Naive thymus-derived CD8-positive, alpha-beta T cell (primary cell): ENCODE measurements around the gene CBX2. TPM values are rescaled to one million over a fixed set of nuclear protein-coding genes. Genes with fewer than 3 reads are reported as not detected.
"Not testable (repeated sequence)": the region's sequence is repeated elsewhere in the genome, so short reads cannot be mapped to it uniquely, and the experiment has no call there.

ENCODE experiments used
- ATAC-seq, 2 donors: fragments of 150-1000 bp; cut with Tn5 transposase in 1 of 2; sonication (Bioruptor Pico), chemical (Tn5 transposase) in 1 of 2; 1 replicate in 1 of 2; 2 replicates in 1 of 2; pipeline ENCODE4 v1.10.0; 2021; ENCODE audit warnings: mild to moderate bottlenecking in 2 of 2, moderate library complexity in 2 of 2
- POLR2A ChIA-PET: fragments of 350-600 bp; sonication (Branson Sonifier 250); formaldehyde crosslinking; loops from one replicate; lab custom pipeline; 2021; ENCODE audit warnings: antibody characterized with exemption; lab: Charles Lee
- DNase-seq, 10 donors: peaks; one replicate each; pipeline versions ENCODE4 v3.0.0 to v3.0.0-alpha.2; 2020 to 2022
- H3K27ac Mint-ChIP-seq, 10 donors: one replicate each; pipeline ENCODE4 v1.8.0; 2020 to 2022; ENCODE audit warnings: mild to moderate bottlenecking in 10 of 10, mixed read lengths in 10 of 10, moderate library complexity in 4 of 10, inconsistent platforms in 1 of 10
- H3K27me3 Mint-ChIP-seq, 5 donors: one replicate each; pipeline ENCODE4 v1.8.0; 2021 to 2022; ENCODE audit warnings: mixed read lengths in 5 of 5
- H3K36me3 Mint-ChIP-seq, 3 donors: one replicate each; pipeline ENCODE4 v1.8.0; 2020 to 2022; ENCODE audit warnings: mixed read lengths in 3 of 3, mild to moderate bottlenecking in 2 of 3, inconsistent platforms in 1 of 3
- H3K4me1 Mint-ChIP-seq, 4 donors: one replicate each; pipeline ENCODE4 v1.8.0; 2021 to 2022; ENCODE audit warnings: mixed read lengths in 4 of 4
- H3K4me3 Mint-ChIP-seq, 10 donors: one replicate each; pipeline ENCODE4 v1.8.0; 2020 to 2022; ENCODE audit warnings: mild to moderate bottlenecking in 10 of 10, mixed read lengths in 10 of 10, moderate library complexity in 6 of 10, inconsistent platforms in 1 of 10
- H3K9me3 Mint-ChIP-seq, 9 donors: one replicate each; pipeline ENCODE4 v1.8.0; 2020 to 2022; ENCODE audit warnings: mixed read lengths in 9 of 9, mild to moderate bottlenecking in 3 of 9, inconsistent platforms in 1 of 9, moderate library complexity in 1 of 9
- polyA plus RNA-seq, 3 donors: library from polyadenylated mRNA; unstranded; fragments of 300-500 nt; fragmentation: Illumina TruSeq; gene quantifications; one replicate each; pipeline ENCODE4 v1.2.3, GENCODE V29; 2021
- total RNA-seq, 8 experiments: library from RNA in 2 of 8; stranded (reverse) in 2 of 8; gene quantifications; one replicate each; pipeline ENCODE4 v1.2.3 and lab custom pipeline; 2021 to 2026

Gene CBX2
- total and polyA plus RNA-seq, 5 experiments from 2014 or later, result 0.16 to 1.6 (median 0.60) TPM

- Mint-ChIP-seq H3K4me1 (peaks cover 5 to 26% (median 20%) of the 10 kb centered on the region in 4 donors), H3K4me3 (peak overlapping the region in 8 of 10 donors; percentile 24 to 77 (median 46)), H3K27me3 (peaks cover 24 to 44% (median 41%) of the 10 kb centered on the region in 5 donors), H3K27ac (peak overlapping the region in 1 of 10 donors; percentile 24), H3K36me3 (no peaks in the 10 kb centered on the region), H3K9me3 (no peaks in the 10 kb centered on the region)
- DNase-seq (no peak), ATAC-seq (no peak)
- POLR2A ChIA-PET, result no interaction called here
Observed at GRCh38 chr17:79746889-79747507, 30.9 kb upstream of the CBX2 start.

GRCh38 chr17:79747508-79748294, 30.2 kb upstream of the CBX2 start:
- ATAC-seq (peak; percentile 38 to 42), DNase-seq (peak in 3 of 10 donors; percentile 23 to 26 (median 24))
- POLR2A ChIA-PET, result no interaction called here
- H3K27me3 Mint-ChIP-seq, result peaks cover 24 to 44% (median 41%) of the 10 kb centered on the region in 5 donors
- H3K36me3 Mint-ChIP-seq, result no peaks in the 10 kb centered on the region
- H3K4me1 Mint-ChIP-seq, result peaks cover 4 to 24% (median 20%) of the 10 kb centered on the region in 4 donors
- peak overlapping the region; percentile 25 to 77 (median 54) for H3K4me3 Mint-ChIP-seq
- no peak overlapping the region for H3K27ac Mint-ChIP-seq
- no peaks in the 10 kb centered on the region for H3K9me3 Mint-ChIP-seq

- Mint-ChIP-seq H3K27ac (no peak overlapping the region), H3K27me3 (peaks cover 24 to 44% (median 41%) of the 10 kb centered on the region in 5 donors), H3K4me1 (peaks cover 4 to 24% (median 20%) of the 10 kb centered on the region in 4 donors), H3K9me3 (no peaks in the 10 kb centered on the region), H3K36me3 (no peaks in the 10 kb centered on the region), H3K4me3 (peak overlapping the region in 3 of 10 donors; percentile 9 to 77 (median 11))
- ATAC-seq (peak in 1 of 2 donors; percentile 7), DNase-seq (no peak)
- POLR2A ChIA-PET, result no interaction called here
Observed at GRCh38 chr17:79748295-79749099, 29.5 kb upstream of the CBX2 start.

GRCh38 chr17:79749156-79749815, 28.7 kb upstream of the CBX2 start:
- peaks cover 4 to 24% (median 20%) of the 10 kb centered on the region in 4 donors for H3K4me1 Mint-ChIP-seq
- no peak overlapping the region for H3K27ac Mint-ChIP-seq
- no peaks in the 10 kb centered on the region for H3K9me3 Mint-ChIP-seq
- DNase-seq (no peak), ATAC-seq (no peak)
- no peak overlapping the region for H3K4me3 Mint-ChIP-seq
- peaks cover 24 to 46% (median 44%) of the 10 kb centered on the region in 5 donors for H3K27me3 Mint-ChIP-seq
- H3K36me3 Mint-ChIP-seq, result no peaks in the 10 kb centered on the region
- POLR2A ChIA-PET, result interaction anchor here (0.5 kb wide), 1 partner anchor 12 kb away, joined by 4 read pairs; no protein-coding TSS in a partner anchor

- no peaks in the 10 kb centered on the region for H3K36me3 Mint-ChIP-seq
- H3K27me3 Mint-ChIP-seq, result peaks cover 24 to 50% (median 44%) of the 10 kb centered on the region in 5 donors
- no peak for DNase-seq
- no peak overlapping the region for H3K4me3 Mint-ChIP-seq
- H3K9me3 Mint-ChIP-seq, result no peaks in the 10 kb centered on the region
- peaks cover 4 to 24% (median 20%) of the 10 kb centered on the region in 4 donors for H3K4me1 Mint-ChIP-seq
- POLR2A ChIA-PET, result interaction anchor here (0.5 kb wide), 1 partner anchor 12 kb away, joined by 4 read pairs; no protein-coding TSS in a partner anchor
- H3K27ac Mint-ChIP-seq, result no peak overlapping the region
- no peak for ATAC-seq
Observed at GRCh38 chr17:79749958-79750357, 28.0 kb upstream of the CBX2 start.

GRCh38 chr17:79750650-79751545, 27.1 kb upstream of the CBX2 start:
- Mint-ChIP-seq H3K27ac (peak overlapping the region in 1 of 10 donors; percentile 1), H3K4me1 (peaks cover 4 to 19% (median 14%) of the 10 kb centered on the region in 4 donors), H3K9me3 (no peaks in the 10 kb centered on the region), H3K27me3 (peaks cover 24 to 49% (median 44%) of the 10 kb centered on the region in 5 donors), H3K36me3 (no peaks in the 10 kb centered on the region), H3K4me3 (no peak overlapping the region)
- POLR2A ChIA-PET, result no interaction called here
- DNase-seq, result no peak
- ATAC-seq, result no peak

- POLR2A ChIA-PET, result no interaction called here
- Mint-ChIP-seq H3K36me3 (no peaks in the 10 kb centered on the region), H3K27me3 (peaks cover 22 to 40% (median 34%) of the 10 kb centered on the region in 5 donors), H3K27ac (no peak overlapping the region), H3K4me3 (no peak overlapping the region), H3K4me1 (peaks cover 4 to 9% (median 5%) of the 10 kb centered on the region in 4 donors), H3K9me3 (no peaks in the 10 kb centered on the region)
- DNase-seq (peak in 1 of 10 donors; percentile 4), ATAC-seq (no peak)
Observed at GRCh38 chr17:79752175-79752574, 25.8 kb upstream of the CBX2 start.

GRCh38 chr17:79754370-79754769, 23.6 kb upstream of the CBX2 start:
- Mint-ChIP-seq H3K36me3 (no peaks in the 10 kb centered on the region), H3K4me3 (no peak overlapping the region), H3K27me3 (peaks cover 14 to 42% (median 22%) of the 10 kb centered on the region in 5 donors), H3K9me3 (no peaks in the 10 kb centered on the region), H3K27ac (no peak overlapping the region), H3K4me1 (no peaks in the 10 kb centered on the region)
- POLR2A ChIA-PET, result no interaction called here
- DNase-seq (no peak), ATAC-seq (no peak)

GRCh38 chr17:79754903-79755302, 23.0 kb upstream of the CBX2 start:
- H3K27ac Mint-ChIP-seq, H3K4me1 Mint-ChIP-seq, H3K36me3 Mint-ChIP-seq, DNase-seq, H3K9me3 Mint-ChIP-seq, POLR2A ChIA-PET, ATAC-seq, H3K4me3 Mint-ChIP-seq: not testable (repeated sequence)
- H3K27me3 Mint-ChIP-seq, result peaks cover 10 to 37% (median 19%) of the 10 kb centered on the region in 5 donors

GRCh38 chr17:79755591-79755990, 22.4 kb upstream of the CBX2 start:
- H3K36me3 Mint-ChIP-seq, result no peaks in the 10 kb centered on the region
- DNase-seq, result no peak
- H3K4me1 Mint-ChIP-seq, result no peaks in the 10 kb centered on the region
- H3K4me3 Mint-ChIP-seq, result no peak overlapping the region
- POLR2A ChIA-PET, result no interaction called here
- no peaks in the 10 kb centered on the region for H3K9me3 Mint-ChIP-seq
- H3K27ac Mint-ChIP-seq, result no peak overlapping the region
- ATAC-seq, result no peak
- H3K27me3 Mint-ChIP-seq, result peaks cover 10 to 35% (median 19%) of the 10 kb centered on the region in 5 donors

GRCh38 chr17:79757140-79757745, 20.7 kb upstream of the CBX2 start:
- POLR2A ChIA-PET, result interaction anchor here (0.7 kb wide), 2 partner anchors 20 to 174 kb away, joined by 3 to 5 read pairs; no protein-coding TSS in a partner anchor
- Mint-ChIP-seq H3K27ac (no peak overlapping the region), H3K27me3 (peaks cover 0 to 21% (median 6%) of the 10 kb centered on the region in 5 donors), H3K9me3 (no peaks in the 10 kb centered on the region), H3K4me3 (no peak overlapping the region), H3K36me3 (no peaks in the 10 kb centered on the region), H3K4me1 (no peaks in the 10 kb centered on the region)
- ATAC-seq, result no peak
- no peak for DNase-seq
